ENCODE measurements around the gene CSH1. TPM values are rescaled to one million over a fixed set of nuclear protein-coding genes. Genes with fewer than 3 reads are reported as not detected.
"Not testable (repeated sequence)": the region's sequence is repeated elsewhere in the genome, so short reads cannot be mapped to it uniquely, and the experiment has no call there.

The CSH1 gene
- total RNA-seq, 1 donor from 2014 or later, result not detected

GRCh38 chr17:63904796-63905195, 8.4 kb upstream of the CSH1 start:
- DNase-seq (ENCODE audit: low read depth, low spot score), result not testable (repeated sequence)

- not testable (repeated sequence) for DNase-seq (ENCODE audit: low read depth, low spot score)
Observed at GRCh38 chr17:63903787-63904201, 7.4 kb upstream of the CSH1 start.

DNA sequence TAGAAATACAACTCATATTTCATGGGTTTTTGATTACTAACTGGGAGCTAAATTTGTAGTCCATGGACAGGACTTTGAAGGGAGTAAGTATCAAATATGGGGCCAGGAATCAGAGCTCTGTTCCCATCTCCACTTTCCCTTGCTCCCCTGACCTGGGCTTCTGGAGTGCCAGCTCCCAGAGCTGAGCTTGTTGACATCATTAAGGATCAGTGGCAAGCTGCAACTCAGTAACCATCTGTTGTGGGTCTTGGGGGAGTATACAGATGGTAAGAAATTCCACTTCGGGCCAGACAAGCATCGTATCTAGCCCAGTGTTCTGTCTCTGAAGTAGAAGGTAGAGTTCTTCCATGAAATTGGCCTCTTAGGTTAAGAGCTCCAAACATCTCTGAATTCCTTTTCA, 5.6 kb upstream of the CSH1 start:
- DNase-seq (ENCODE audit: low read depth, low spot score), result not testable (repeated sequence)

- DNase-seq (ENCODE audit: low read depth, low spot score), result not testable (repeated sequence)
Observed at GRCh38 chr17:63898899-63899798, 2.8 kb upstream of the CSH1 start.

- not testable (repeated sequence) for DNase-seq (ENCODE audit: low read depth, low spot score)
Observed at GRCh38 chr17:63894821-63895220, 1.6 kb downstream of the CSH1 start.

- not testable (repeated sequence) for DNase-seq (ENCODE audit: low read depth, low spot score)
Observed at GRCh38 chr17:63894021-63894420, 2.4 kb downstream of the CSH1 start.

GRCh38 chr17:63892316-63893037, 3.9 kb downstream of the CSH1 start:
- not testable (repeated sequence) for DNase-seq (ENCODE audit: low read depth, low spot score)

DNA sequence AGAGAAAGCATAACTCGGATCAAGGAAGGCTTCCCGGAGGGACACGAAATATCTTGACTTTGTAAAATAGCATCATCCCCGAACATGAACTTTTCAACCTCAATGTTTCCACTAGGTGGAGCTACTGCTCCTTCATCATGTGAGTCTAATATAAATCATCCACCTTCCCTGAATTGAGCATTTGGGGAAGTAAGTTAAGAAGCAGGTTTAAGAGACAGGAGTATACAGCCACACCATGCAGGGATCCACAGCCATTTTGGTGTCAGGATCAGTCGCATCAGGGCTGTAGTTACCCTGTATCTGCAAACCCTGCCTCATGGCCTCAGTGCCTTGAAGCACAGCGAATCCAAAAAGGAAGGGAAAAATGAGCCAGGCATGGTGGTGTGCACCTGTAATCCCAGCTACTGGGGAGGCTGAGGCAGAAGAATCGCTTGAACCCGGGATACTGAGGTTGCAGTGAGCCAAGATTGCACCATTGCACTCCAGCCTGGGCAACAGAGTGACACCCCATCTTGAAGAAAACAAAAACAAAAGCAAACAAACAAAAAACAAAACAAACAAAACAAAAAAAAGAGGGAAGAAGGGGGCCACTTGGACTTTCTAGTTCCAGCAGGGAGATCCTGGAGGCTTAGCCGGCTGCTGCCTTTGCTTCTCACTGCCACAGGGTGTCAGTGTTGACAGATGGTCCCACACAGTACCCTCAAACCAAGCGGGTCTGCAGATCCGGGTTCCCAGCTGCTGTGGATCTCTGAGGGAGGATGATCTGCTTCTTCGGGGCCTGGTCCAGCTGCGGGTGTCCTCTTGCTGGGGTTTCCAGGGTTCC, 7.1 kb downstream of the CSH1 start:
- not testable (repeated sequence) for DNase-seq (ENCODE audit: low read depth, low spot score)

GRCh38 chr17:63885119-63885518, 11.3 kb downstream of the CSH1 start:
- not testable (repeated sequence) for DNase-seq (ENCODE audit: low read depth, low spot score)

GRCh38 chr17:63882626-63883126, 13.7 kb downstream of the CSH1 start:
- DNase-seq (ENCODE audit: low read depth, low spot score), result not testable (repeated sequence)

GRCh38 chr17:63881935-63882601, 14.3 kb downstream of the CSH1 start, which contains the start of gene GH2:
TSS of gene GH2 (minus strand) at chr17:63881944. CDS start at chr17:63881801, 143 bp downstream.
- DNase-seq (ENCODE audit: low read depth, low spot score), result no peak

DNA sequence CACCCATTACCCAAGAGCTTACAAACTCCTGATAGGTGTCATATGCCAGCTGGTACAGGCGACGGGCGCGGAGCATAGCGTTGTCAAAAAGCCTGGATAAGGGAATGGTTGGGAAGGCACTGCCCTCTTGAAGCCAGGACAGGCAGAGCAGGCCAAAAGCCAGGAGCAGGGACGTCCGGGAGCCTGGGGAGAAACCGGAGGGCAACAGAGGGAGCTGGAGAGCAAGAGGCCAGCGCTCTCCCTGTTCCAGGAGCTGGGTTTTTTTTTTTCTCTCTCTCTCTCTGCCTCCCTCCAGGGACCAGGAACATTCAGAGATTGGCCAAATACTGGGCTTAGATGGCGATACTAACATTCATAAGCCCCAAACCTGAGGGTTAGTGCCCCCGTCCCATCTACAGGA, 15.0 kb downstream of the CSH1 start:
- DNase-seq (ENCODE audit: low read depth, low spot score), result not testable (repeated sequence)

DNA sequence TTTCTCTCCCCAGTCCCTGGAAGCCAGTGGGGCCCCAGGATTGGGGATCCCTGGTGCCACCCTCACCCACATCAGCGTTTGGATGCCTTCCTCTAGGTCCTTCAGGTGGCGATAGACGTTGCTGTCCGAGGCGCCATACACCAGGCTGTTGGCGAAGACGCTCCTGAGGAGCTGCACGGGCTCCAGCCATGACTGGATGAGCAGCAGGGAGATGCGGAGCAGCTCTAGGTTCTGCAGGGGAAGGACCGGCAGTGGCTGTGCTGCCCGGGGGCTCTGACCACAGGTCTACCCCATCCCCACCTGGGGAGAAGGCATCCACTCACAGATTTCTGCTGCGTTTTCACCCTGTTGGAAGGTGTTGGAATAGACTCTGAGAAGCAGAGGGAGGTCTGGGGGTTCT, 15.7 kb downstream of the CSH1 start:
- DNase-seq (ENCODE audit: low read depth, low spot score), result no peak

- DNase-seq (ENCODE audit: low read depth, low spot score), result not testable (repeated sequence)
Observed at GRCh38 chr17:63878413-63878812, 18.0 kb downstream of the CSH1 start.

DNA sequence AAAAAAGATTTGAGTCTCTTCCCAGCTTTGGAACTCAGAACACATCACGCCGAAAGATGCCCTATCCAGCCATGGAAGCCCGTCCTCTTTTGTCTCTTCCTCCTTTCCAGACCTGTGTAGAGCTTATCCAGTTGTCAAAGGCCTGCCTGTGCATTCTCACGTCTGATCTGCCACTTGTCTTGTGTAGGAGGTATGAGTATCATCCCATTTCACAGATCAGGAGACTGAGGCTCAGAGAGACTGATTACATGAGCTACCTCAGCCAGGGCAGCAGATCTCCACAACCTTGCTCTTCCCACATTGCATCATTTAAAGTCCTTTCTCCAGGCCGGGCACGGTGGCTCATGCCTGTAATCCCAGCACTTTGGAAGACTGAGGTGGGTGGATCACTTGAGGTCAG, 21.7 kb downstream of the CSH1 start:
- DNase-seq (ENCODE audit: low read depth, low spot score), result not testable (repeated sequence)

DNA sequence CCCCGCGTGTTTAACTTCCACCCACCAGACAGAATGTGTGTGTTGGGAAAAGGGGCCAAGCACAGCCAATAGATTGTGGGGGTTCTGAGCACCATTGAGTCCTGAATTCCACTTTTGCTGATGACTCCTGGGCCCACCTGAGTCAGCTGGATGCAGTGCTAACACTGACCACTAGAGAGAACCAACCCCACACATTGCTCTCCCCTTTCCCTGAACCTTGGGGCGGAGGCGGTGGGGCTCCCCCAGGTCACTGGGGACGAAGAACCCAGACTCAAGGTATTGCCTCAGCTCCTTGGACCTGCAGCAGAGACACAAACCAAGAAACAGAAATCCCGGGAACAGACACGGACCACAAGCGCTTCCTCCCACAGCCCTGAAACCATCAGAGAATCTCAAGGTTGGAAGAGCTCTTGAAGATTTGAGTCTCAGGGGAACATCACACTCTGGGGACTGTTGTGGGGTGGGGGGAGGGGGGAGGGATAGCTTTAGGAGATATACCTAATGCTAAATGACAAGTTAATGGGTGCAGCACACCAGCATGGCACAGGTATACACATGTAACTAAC, 22.2 kb downstream of the CSH1 start:
- not testable (repeated sequence) for DNase-seq (ENCODE audit: low read depth, low spot score)

GRCh38 chr17:63873577-63873976, 22.8 kb downstream of the CSH1 start, which contains the start of gene CSH2:
TSS of gene CSH2 (minus strand) at chr17:63873677. CDS start at chr17:63873614, 63 bp downstream.
- not testable (repeated sequence) for DNase-seq (ENCODE audit: low read depth, low spot score)

- DNase-seq (ENCODE audit: low read depth, low spot score), result not testable (repeated sequence)
Observed at GRCh38 chr17:63871646-63872365, 24.6 kb downstream of the CSH1 start.

DNA sequence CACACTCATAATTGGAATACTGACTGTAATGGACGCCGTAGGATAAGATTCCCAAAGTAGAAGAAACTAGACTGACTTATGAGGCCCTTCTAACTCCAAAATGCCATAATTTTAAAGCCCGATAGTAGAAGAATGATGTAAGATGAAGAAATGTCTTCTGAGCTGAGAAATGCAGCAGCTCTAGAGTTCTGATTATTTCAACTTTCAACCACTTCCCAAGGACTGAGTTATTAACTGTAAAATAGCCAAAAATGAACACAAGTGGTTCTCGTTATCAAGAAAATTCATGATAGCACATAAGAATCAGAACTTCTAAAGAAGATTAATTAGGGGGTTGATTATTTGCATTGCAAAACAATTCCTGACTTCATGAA, 26.1 kb downstream of the CSH1 start:
- DNase-seq (ENCODE audit: low read depth, low spot score), result not testable (repeated sequence)
